Measurements from ENCODE around the gene PGAM2.

- TF ChIP-seq CTCF (IDR thresholded peaks at IDR 0.05) (no peak), POLR2A (IDR thresholded peaks at IDR 0.05) (no peak)
Measured at GRCh38 chr7:44103923-44104859, 38.8 kb upstream of the PGAM2 start, which contains the start of gene AEBP1.

Data from prostate gland (tissue), 2 donors.